ENCODE results near the gene RPS21. TPM values are rescaled to one million over a fixed set of nuclear protein-coding genes. Genes with fewer than 3 reads are reported as not detected.

The RPS21 gene
- total and polyA plus RNA-seq, 10 of the 15 experiments (the other 5 are each of a cell fraction or from before 2014, with no cell fraction given), result 1,474 to 4,987 (median 2,439) TPM

GRCh38 chr20:62350629-62351422 lies 36.1 kb upstream of the RPS21 start:
- no peak overlapping the region for H3K27ac ChIP-seq (ENCODE audit: control insufficient read depth, insufficient read depth)
- no peak for TF ChIP-seq SRF (IDR thresholded peaks at IDR 0.05; ENCODE audit: low read depth in 2 of 2, low read length in 2 of 2)
- no peak for TF ChIP-seq TCF3 (IDR thresholded peaks at IDR 0.05; ENCODE audit: borderline replicate concordance, insufficient read depth, low read depth, low read length)
- no peak for TF ChIP-seq SUPT20H (IDR thresholded peaks at IDR 0.05; ENCODE audit: borderline replicate concordance, control insufficient read depth, low read depth, low read length)
- no peak for TF ChIP-seq ZNF687 (IDR thresholded peaks at IDR 0.05)
- TF ChIP-seq E4F1 (IDR thresholded peaks at IDR 0.05; ENCODE audit: borderline replicate concordance, partially characterized antibody), result no peak
- no peak for TF ChIP-seq HDAC6 (IDR thresholded peaks at IDR 0.05; ENCODE audit: unreplicated experiment)
- TF ChIP-seq CEBPB (IDR thresholded peaks at IDR 0.05; ENCODE audit: borderline replicate concordance in 1 of 2, low read depth in 2 of 2, low read length in 2 of 2), result no peak
- TF ChIP-seq NR2C2 (IDR thresholded peaks at IDR 0.05; ENCODE audit: borderline replicate concordance, control insufficient read depth, insufficient read length, low read depth), result no peak
- TF ChIP-seq REST (IDR thresholded peaks at IDR 0.05; ENCODE audit: low read depth, low read length), result no peak
- no peak for TF ChIP-seq KAT2A (conservative IDR thresholded peaks at IDR 0.05; ENCODE audit: control insufficient read depth, low read depth, low read length)
- no peak for TF ChIP-seq NFYB (IDR thresholded peaks at IDR 0.05; ENCODE audit: insufficient read depth, low read depth, low read length)
- no peak overlapping the region for H3K9ac ChIP-seq (ENCODE audit: control insufficient read depth, insufficient read depth, low read length)
- in situ Hi-C loops (cut with MboI) (no loop called here), intact Hi-C loops (cut with micrococcal nuclease; ENCODE audit: unreplicated experiment) (no loop called here)
- BruUV-seq (replicated peaks), result no TSS peak
- no peaks in the 10 kb centered on the region; a peak in 1 of 4 replicates for H3K36me3 ChIP-seq (ENCODE audit: control insufficient read depth in 2 of 2, insufficient read depth in 2 of 2, low read length in 1 of 2)
- H2AFZ ChIP-seq (ENCODE audit: control insufficient read depth, low read depth, low read length), result no peak overlapping the region
- ChIA-PET POLR2A (no interaction called here), CTCF (no interaction called here), RAD21 (ENCODE audit: unreplicated experiment) (no interaction called here), SMC1A (ENCODE audit: uncharacterized antibody, unreplicated experiment) (no interaction called here)
- no peaks in the 10 kb centered on the region for H3K27me3 ChIP-seq (replicated peaks in 1 of 2; ENCODE audit: control insufficient read depth in 2 of 2, insufficient read depth in 2 of 2, low read length in 1 of 2)
- ATAC-seq (0 out of 3 replicates have a peak, but pooled peaks have one; percentile 19), FAIRE-seq (no peak), DNase-seq (ENCODE audit: low read depth, low spot score) (no peak)
- H4K20me1 ChIP-seq (ENCODE audit: control insufficient read depth, insufficient read depth), result no peaks in the 10 kb centered on the region
- H3K4me1 ChIP-seq (ENCODE audit: control insufficient read depth, insufficient read depth, low read length), result no peaks in the 10 kb centered on the region
- H3K79me2 ChIP-seq (ENCODE audit: control insufficient read depth, insufficient read depth, low read length), result no peaks in the 10 kb centered on the region
- 58% methylated on average over 23 of the region's 23 CpGs for WGBS (ENCODE audit: insufficient coverage, insufficient replicate concordance, low lambda C conversion rate, missing lambda C conversion rate)
- H3K9me3 ChIP-seq (replicated peaks; ENCODE audit: control insufficient read depth, insufficient read depth, low read length), result no peaks in the 10 kb centered on the region; the same call in 2 of the 3 replicates
- no peak overlapping the region for H3K4me2 ChIP-seq (ENCODE audit: control insufficient read depth, insufficient read depth)
- H3K4me3 ChIP-seq, result no peak overlapping the region
